Common myeloid progenitor, CD34-positive (primary cell): ENCODE results near the gene SSTR5.

Source experiments
- CTCF ChIA-PET: fragments of 350-600 bp; sonication (Branson Sonifier 250); formaldehyde crosslinking; loops from one replicate; lab custom pipeline; 2021; ENCODE audit warnings: antibody characterized with exemption; lab: Charles Lee
- POLR2A ChIA-PET: fragments of 350-600 bp; sonication (Branson Sonifier 250); formaldehyde crosslinking; loops from one replicate; lab custom pipeline; 2021; ENCODE audit warnings: antibody characterized with exemption; lab: Charles Lee
- DNase-seq, 3 donors: peaks; one replicate each; pipeline versions ENCODE4 v3.0.0 to v3.0.0-alpha.2; 2013
- H3K27ac ChIP-seq, 2 experiments: 1 replicate in 1 of 2; 2 replicates in 1 of 2; pipeline ENCODE4 v1.7.0; 2013; ENCODE audit warnings: inconsistent platforms in 2 of 2, low read length in 2 of 2, mild to moderate bottlenecking in 2 of 2, low read depth in 1 of 2, moderate library complexity in 1 of 2; ENCODE audit not compliant: severe bottlenecking in 2 of 2, insufficient read depth in 1 of 2, poor library complexity in 1 of 2
- H3K27me3 ChIP-seq, 5 experiments: replicated peaks in 2 of 5; 1 replicate in 3 of 5; 2 replicates in 2 of 5; pipeline versions ENCODE4 v1.6.1 to v1.7.0; 2013; ENCODE audit warnings: low read length in 4 of 5, mild to moderate bottlenecking in 2 of 5, moderate library complexity in 2 of 5, inconsistent platforms in 1 of 5; ENCODE audit not compliant: insufficient read depth in 5 of 5, control insufficient read depth in 4 of 5
- H3K36me3 ChIP-seq, 4 experiments: 1 replicate in 2 of 4; 2 replicates in 2 of 4; pipeline versions ENCODE4 v1.6.1 to v1.7.0; 2013; ENCODE audit warnings: low read length in 3 of 4, control low read depth in 1 of 4, mild to moderate bottlenecking in 1 of 4; ENCODE audit not compliant: control insufficient read depth in 4 of 4, insufficient read depth in 4 of 4
- H3K4me1 ChIP-seq, 4 experiments: 1 replicate in 3 of 4; 2 replicates in 1 of 4; pipeline versions ENCODE4 v1.6.1 to v1.7.1; 2013; ENCODE audit warnings: low read length in 3 of 4, mild to moderate bottlenecking in 3 of 4, control low read depth in 1 of 4, inconsistent platforms in 1 of 4, moderate library complexity in 1 of 4; ENCODE audit not compliant: control insufficient read depth in 4 of 4, insufficient read depth in 4 of 4; ENCODE audit errors: control extremely low read depth in 1 of 4
- H3K4me3 ChIP-seq, 7 experiments: 1 replicate in 4 of 7; 2 replicates in 3 of 7; pipeline versions ENCODE4 v1.5.1 to v1.7.0; 2013; ENCODE audit warnings: mild to moderate bottlenecking in 7 of 7, low read length in 6 of 7, moderate library complexity in 6 of 7, inconsistent platforms in 2 of 7, low read depth in 2 of 7, control low read depth in 1 of 7; ENCODE audit not compliant: insufficient read depth in 4 of 7, control insufficient read depth in 1 of 7; ENCODE audit errors: extremely low read depth in 1 of 7
- H3K9me3 ChIP-seq, 5 experiments: 1 replicate in 4 of 5; 2 replicates in 1 of 5; pipeline versions ENCODE4 v1.6.1 to v1.7.1; 2013; ENCODE audit warnings: low read length in 4 of 5, mild to moderate bottlenecking in 2 of 5, inconsistent platforms in 1 of 5, low read depth in 1 of 5, moderate library complexity in 1 of 5; ENCODE audit not compliant: control insufficient read depth in 4 of 5, insufficient read depth in 2 of 5; ENCODE audit errors: control extremely low read depth in 1 of 5
- WGBS: methylation state at CpG from one replicate; pipeline ENCODE4 v1.1.5; 2013; ENCODE audit not compliant: insufficient coverage; 5-methylcytosine and 5-hydroxymethylcytosine counted together

SSTR5 gene

GRCh38 chr16:1073262-1073558 lies 663 bp downstream of the SSTR5 start:
- DNase-seq = no peak
- 73% methylated on average over 12 of the region's 13 CpGs for WGBS
- H3K4me3 ChIP-seq = no peak overlapping the region
- no peak overlapping the region for H3K27ac ChIP-seq
- no peaks in the 10 kb centered on the region for H3K36me3 ChIP-seq
- peaks cover 0 to 90% (median 18%) of the 10 kb centered on the region in 5 experiments for H3K27me3 ChIP-seq
- no peaks in the 10 kb centered on the region for H3K9me3 ChIP-seq
- no peaks in the 10 kb centered on the region for H3K4me1 ChIP-seq
- ChIA-PET CTCF (no interaction called here), POLR2A (no interaction called here)

- no peaks in the 10 kb centered on the region for H3K36me3 ChIP-seq
- POLR2A ChIA-PET = no interaction called here
- WGBS = 73% methylated on average over 21 of the region's 30 CpGs
- CTCF ChIA-PET = no interaction called here
- no peak overlapping the region for H3K4me3 ChIP-seq
- H3K9me3 ChIP-seq = no peaks in the 10 kb centered on the region
- H3K4me1 ChIP-seq = no peaks in the 10 kb centered on the region
- no peak overlapping the region for H3K27ac ChIP-seq
- peaks cover 0 to 90% (median 18%) of the 10 kb centered on the region in 5 experiments for H3K27me3 ChIP-seq
- no peak for DNase-seq
Measured at GRCh38 chr16:1073566-1074378, 1.2 kb downstream of the SSTR5 start.

GRCh38 chr16:1074379-1074649 lies 1.8 kb downstream of the SSTR5 start:
- Histone ChIP-seq H3K27me3 (peaks cover 0 to 90% (median 18%) of the 10 kb centered on the region in 5 experiments), H3K27ac (no peak overlapping the region), H3K9me3 (no peaks in the 10 kb centered on the region), H3K36me3 (no peaks in the 10 kb centered on the region), H3K4me3 (no peak overlapping the region), H3K4me1 (no peaks in the 10 kb centered on the region)
- POLR2A ChIA-PET = no interaction called here
- no peak for DNase-seq
- 72% methylated on average over 9 of the region's 11 CpGs for WGBS
- CTCF ChIA-PET = no interaction called here

GRCh38 chr16:1075546-1075945 lies 3.0 kb downstream of the SSTR5 start:
- no peaks in the 10 kb centered on the region for H3K36me3 ChIP-seq
- no peak overlapping the region for H3K4me3 ChIP-seq
- CTCF ChIA-PET = no interaction called here
- H3K27me3 ChIP-seq = peaks cover 0 to 89% (median 14%) of the 10 kb centered on the region in 5 experiments
- H3K9me3 ChIP-seq = no peaks in the 10 kb centered on the region
- no peaks in the 10 kb centered on the region for H3K4me1 ChIP-seq
- no peak for DNase-seq
- 92% methylated on average over 7 of the region's 13 CpGs for WGBS
- POLR2A ChIA-PET = no interaction called here
- no peak overlapping the region for H3K27ac ChIP-seq

- Histone ChIP-seq H3K4me1 (no peaks in the 10 kb centered on the region), H3K4me3 (no peak overlapping the region), H3K27ac (no peak overlapping the region), H3K36me3 (no peaks in the 10 kb centered on the region), H3K9me3 (no peaks in the 10 kb centered on the region), H3K27me3 (peaks cover 0 to 89% (median 9%) of the 10 kb centered on the region in 5 experiments)
- CTCF ChIA-PET = no interaction called here
- POLR2A ChIA-PET = no interaction called here
- DNase-seq = no peak
- 49% methylated on average over 15 of the region's 16 CpGs for WGBS
Measured at GRCh38 chr16:1076801-1077576, 4.4 kb downstream of the SSTR5 start.

- Histone ChIP-seq H3K27ac (no peak overlapping the region), H3K4me1 (no peaks in the 10 kb centered on the region), H3K36me3 (no peaks in the 10 kb centered on the region), H3K27me3 (peaks cover 0 to 90% (median 13%) of the 10 kb centered on the region in 5 experiments), H3K4me3 (no peak overlapping the region), H3K9me3 (peaks cover 0 to 8% (median 0%) of the 10 kb centered on the region in 5 experiments)
- 84% methylated on average over 31 of the region's 36 CpGs for WGBS
- DNase-seq = no peak
- CTCF ChIA-PET = no interaction called here
- POLR2A ChIA-PET = no interaction called here
Measured at GRCh38 chr16:1077877-1078578, 5.5 kb downstream of the SSTR5 start.

GRCh38 chr16:1078579-1079021 lies 6.1 kb downstream of the SSTR5 start:
- Histone ChIP-seq H3K9me3 (peaks cover 0 to 13% (median 0%) of the 10 kb centered on the region in 5 experiments), H3K4me1 (no peaks in the 10 kb centered on the region), H3K4me3 (no peak overlapping the region), H3K27me3 (peaks cover 0 to 90% (median 13%) of the 10 kb centered on the region in 5 experiments), H3K36me3 (no peaks in the 10 kb centered on the region), H3K27ac (no peak overlapping the region)
- ChIA-PET POLR2A (no interaction called here), CTCF (no interaction called here)
- no peak for DNase-seq
- 80% methylated on average over 23 of the region's 28 CpGs for WGBS
